MM.1S (cell line): ENCODE results near the gene NFKBIE.

ENCODE experiments used
- CTCF ChIP-seq: fragments of 300-600 bp; sonication (generic); IDR thresholded peaks from 2 replicates; pipeline ENCODE4 v1.5.1; 2016; ENCODE audit warnings: antibody characterized with exemption, low read length, mixed read lengths
- EZH2 ChIP-seq: fragments of 300-600 bp; sonication (generic); optimal IDR thresholded peaks from 2 replicates; pipeline ENCODE3; 2017; ENCODE audit warnings: low read depth, mild to moderate bottlenecking, antibody characterized with exemption, low read length, mixed read lengths

GRCh38 chr6:44285552-44286284 is 20.4 kb upstream of the NFKBIE start:
- TF ChIP-seq CTCF (no peak), EZH2 (no peak)
